ENCODE data around the gene C2orf72.

C2orf72 gene

GRCh38 chr2:231010201-231010730 is 27.1 kb upstream of the C2orf72 start:
- no peak for TF ChIP-seq CTCF (IDR thresholded peaks at IDR 0.05; ENCODE audit: control extremely low read depth, extremely low read depth, low read depth, missing control alignments)
- no peak for DNase-seq (ENCODE audit: extremely low spot score)
- POLR2A ChIA-PET, result interaction anchor here (0.6 kb wide), 1 partner anchor 51 kb away, joined by 3 read pairs; no protein-coding TSS in a partner anchor
- CTCF ChIA-PET, result no interaction called here

GRCh38 chr2:231011526-231011925 is 25.8 kb upstream of the C2orf72 start:
- no peak for TF ChIP-seq CTCF (IDR thresholded peaks at IDR 0.05; ENCODE audit: control extremely low read depth, extremely low read depth, low read depth, missing control alignments)
- CTCF ChIA-PET, result interaction anchor here (0.6 kb wide), 1 partner anchor 9 kb away, joined by 3 read pairs; no protein-coding TSS in a partner anchor
- POLR2A ChIA-PET, result no interaction called here
- DNase-seq (ENCODE audit: extremely low spot score), result no peak

- CTCF ChIA-PET, result interaction anchor here (0.6 kb wide), 1 partner anchor 10 kb away, joined by 3 read pairs; no protein-coding TSS in a partner anchor
- DNase-seq (ENCODE audit: extremely low spot score), result no peak
- no peak for TF ChIP-seq CTCF (IDR thresholded peaks at IDR 0.05; ENCODE audit: control extremely low read depth, extremely low read depth, low read depth, missing control alignments)
- POLR2A ChIA-PET, result no interaction called here
Observed at GRCh38 chr2:231012463-231012862, 24.9 kb upstream of the C2orf72 start.

GRCh38 chr2:231013820-231014219 is 23.5 kb upstream of the C2orf72 start:
- CTCF ChIA-PET, result no interaction called here
- POLR2A ChIA-PET, result no interaction called here
- no peak for DNase-seq (ENCODE audit: extremely low spot score)
- no peak for TF ChIP-seq CTCF (IDR thresholded peaks at IDR 0.05; ENCODE audit: control extremely low read depth, extremely low read depth, low read depth, missing control alignments)

- DNase-seq (ENCODE audit: extremely low spot score), result no peak
- CTCF ChIA-PET, result interaction anchor here (0.9 to 2.7 kb wide), 6 partner anchors 11 to 191 kb away, joined by 3 to 17 read pairs (median 5); no protein-coding TSS in a partner anchor
- POLR2A ChIA-PET, result no interaction called here
Observed at GRCh38 chr2:231015478-231015877, 21.8 kb upstream of the C2orf72 start.

GRCh38 chr2:231015926-231016325 is 21.4 kb upstream of the C2orf72 start:
- POLR2A ChIA-PET, result no interaction called here
- DNase-seq (ENCODE audit: extremely low spot score), result no peak
- CTCF ChIA-PET, result interaction anchor here (0.9 to 2.7 kb wide), 7 partner anchors 10 to 191 kb away, joined by 3 to 17 read pairs (median 5); no protein-coding TSS in a partner anchor

More at GRCh38 chr2:231015478-231015877, 21.8 kb upstream of the C2orf72 start:
- TF ChIP-seq CTCF (IDR thresholded peaks at IDR 0.05; ENCODE audit: control extremely low read depth, extremely low read depth, low read depth, missing control alignments), result no peak

More at GRCh38 chr2:231015926-231016325, 21.4 kb upstream of the C2orf72 start:
- TF ChIP-seq CTCF (IDR thresholded peaks at IDR 0.05; ENCODE audit: control extremely low read depth, extremely low read depth, low read depth, missing control alignments), result no peak

Measured in GM10248 (cell line).